Activated naive CD8-positive, alpha-beta T cell treated with anti-CD3 and anti-CD28 coated beads, Interleukin-2, amount 50 U/mL, for 24 hours (primary cell): ENCODE measurements around the gene FEZ2.
"Not testable (repeated sequence)": the region's sequence is repeated elsewhere in the genome, so short reads cannot be mapped to it uniquely, and the experiment has no call there.

Experiments
- ATAC-seq: fragments of 150-1000 bp; cut with Tn5 transposase; one replicate; pipeline ENCODE4 v1.10.0; 2021
- DNase-seq: peaks from one replicate; pipeline ENCODE4 v3.0.0; 2021
- H3K27ac Mint-ChIP-seq: one replicate; pipeline ENCODE4 v1.8.0; 2021; ENCODE audit warnings: mild to moderate bottlenecking, mixed read lengths
- H3K27me3 Mint-ChIP-seq: one replicate; pipeline ENCODE4 v1.8.0; 2021; ENCODE audit warnings: mixed read lengths
- H3K36me3 Mint-ChIP-seq: one replicate; pipeline ENCODE4 v1.8.0; 2021; ENCODE audit warnings: low read depth, mixed read lengths
- H3K4me1 Mint-ChIP-seq: one replicate; pipeline ENCODE4 v1.8.0; 2021; ENCODE audit warnings: mixed read lengths
- H3K4me3 Mint-ChIP-seq: one replicate; pipeline ENCODE4 v1.8.0; 2021; ENCODE audit warnings: mild to moderate bottlenecking, moderate library complexity, mixed read lengths
- H3K9me3 Mint-ChIP-seq: one replicate; pipeline ENCODE4 v1.8.0; 2021; ENCODE audit warnings: mixed read lengths

The FEZ2 gene

GRCh38 chr2:36605273-36605672 is 7.3 kb upstream of the FEZ2 start:
- ATAC-seq = no peak
- DNase-seq = no peak
- no peaks in the 10 kb centered on the region for H3K9me3 Mint-ChIP-seq
- H3K4me1 Mint-ChIP-seq = no peaks in the 10 kb centered on the region
- peaks cover 2% of the 10 kb centered on the region for H3K27me3 Mint-ChIP-seq
- no peaks in the 10 kb centered on the region for H3K36me3 Mint-ChIP-seq
- no peak overlapping the region for H3K4me3 Mint-ChIP-seq
- no peak overlapping the region for H3K27ac Mint-ChIP-seq

- DNase-seq, H3K36me3 Mint-ChIP-seq, H3K4me1 Mint-ChIP-seq, H3K9me3 Mint-ChIP-seq, ATAC-seq, H3K27ac Mint-ChIP-seq, H3K4me3 Mint-ChIP-seq, H3K27me3 Mint-ChIP-seq: not testable (repeated sequence)
Observed at GRCh38 chr2:36603629-36604028, 5.7 kb upstream of the FEZ2 start.

GRCh38 chr2:36597003-36597531 is 901 bp downstream of the FEZ2 start:
- peak overlapping the region; percentile 93 for H3K4me3 Mint-ChIP-seq
- no peak for ATAC-seq

GRCh38 chr2:36596397-36596796 is 1.6 kb downstream of the FEZ2 start:
- peak overlapping the region; percentile 93 for H3K4me3 Mint-ChIP-seq
- H3K27ac Mint-ChIP-seq = no peak overlapping the region
- peaks cover 12% of the 10 kb centered on the region for H3K36me3 Mint-ChIP-seq
- no peak for ATAC-seq
- peaks cover 35% of the 10 kb centered on the region for H3K4me1 Mint-ChIP-seq
- no peak for DNase-seq
- H3K9me3 Mint-ChIP-seq = no peaks in the 10 kb centered on the region
- no peaks in the 10 kb centered on the region for H3K27me3 Mint-ChIP-seq

More at GRCh38 chr2:36597003-36597531, 901 bp downstream of the FEZ2 start:
- Mint-ChIP-seq H3K27me3 (no peaks in the 10 kb centered on the region), H3K36me3 (peaks cover 12% of the 10 kb centered on the region), H3K9me3 (no peaks in the 10 kb centered on the region), H3K4me1 (peaks cover 31% of the 10 kb centered on the region), H3K27ac (peak overlapping the region; percentile 88)
- peak; percentile 3 for DNase-seq

- H3K4me3 Mint-ChIP-seq = no peak overlapping the region
- no peaks in the 10 kb centered on the region for H3K27me3 Mint-ChIP-seq
- DNase-seq (no peak), ATAC-seq (no peak)
- H3K36me3 Mint-ChIP-seq = peaks cover 18% of the 10 kb centered on the region
- H3K27ac Mint-ChIP-seq = no peak overlapping the region
- peaks cover 35% of the 10 kb centered on the region for H3K4me1 Mint-ChIP-seq
- no peaks in the 10 kb centered on the region for H3K9me3 Mint-ChIP-seq
Observed at GRCh38 chr2:36594849-36595248, 3.1 kb downstream of the FEZ2 start.

- Mint-ChIP-seq H3K36me3 (peaks cover 40% of the 10 kb centered on the region), H3K27me3 (no peaks in the 10 kb centered on the region), H3K4me1 (peaks cover 9% of the 10 kb centered on the region), H3K9me3 (no peaks in the 10 kb centered on the region), H3K4me3 (no peak overlapping the region), H3K27ac (no peak overlapping the region)
- no peak for ATAC-seq
- no peak for DNase-seq
Observed at GRCh38 chr2:36589230-36589630, 8.7 kb downstream of the FEZ2 start.

- DNase-seq (no peak), ATAC-seq (no peak)
- H3K4me1 Mint-ChIP-seq = peaks cover 4% of the 10 kb centered on the region
- no peaks in the 10 kb centered on the region for H3K27me3 Mint-ChIP-seq
- peaks cover 49% of the 10 kb centered on the region for H3K36me3 Mint-ChIP-seq
- no peak overlapping the region for H3K27ac Mint-ChIP-seq
- H3K4me3 Mint-ChIP-seq = no peak overlapping the region
- H3K9me3 Mint-ChIP-seq = no peaks in the 10 kb centered on the region
Observed at GRCh38 chr2:36587556-36587955, 10.4 kb downstream of the FEZ2 start.

- H3K36me3 Mint-ChIP-seq = peaks cover 51% of the 10 kb centered on the region
- H3K4me1 Mint-ChIP-seq = peaks cover 4% of the 10 kb centered on the region
- no peak for DNase-seq
- H3K27ac Mint-ChIP-seq = no peak overlapping the region
- H3K27me3 Mint-ChIP-seq = no peaks in the 10 kb centered on the region
- H3K4me3 Mint-ChIP-seq = no peak overlapping the region
- no peaks in the 10 kb centered on the region for H3K9me3 Mint-ChIP-seq
- no peak for ATAC-seq
Observed at GRCh38 chr2:36587101-36587500, 10.9 kb downstream of the FEZ2 start.

- ATAC-seq (no peak), DNase-seq (no peak)
- no peaks in the 10 kb centered on the region for H3K27me3 Mint-ChIP-seq
- no peak overlapping the region for H3K27ac Mint-ChIP-seq
- no peaks in the 10 kb centered on the region for H3K9me3 Mint-ChIP-seq
- peaks cover 1% of the 10 kb centered on the region for H3K4me1 Mint-ChIP-seq
- H3K4me3 Mint-ChIP-seq = no peak overlapping the region
- H3K36me3 Mint-ChIP-seq = peaks cover 53% of the 10 kb centered on the region
Observed at GRCh38 chr2:36586672-36587071, 11.3 kb downstream of the FEZ2 start.

- Mint-ChIP-seq H3K4me1 (no peaks in the 10 kb centered on the region), H3K9me3 (no peaks in the 10 kb centered on the region), H3K36me3 (peaks cover 66% of the 10 kb centered on the region), H3K27me3 (no peaks in the 10 kb centered on the region), H3K27ac (no peak overlapping the region), H3K4me3 (no peak overlapping the region)
- DNase-seq (no peak), ATAC-seq (no peak)
Observed at GRCh38 chr2:36584148-36584794, 13.7 kb downstream of the FEZ2 start.

- DNase-seq = no peak
- no peak for ATAC-seq
- Mint-ChIP-seq H3K27me3 (no peaks in the 10 kb centered on the region), H3K9me3 (no peaks in the 10 kb centered on the region), H3K27ac (no peak overlapping the region), H3K36me3 (peaks cover 73% of the 10 kb centered on the region), H3K4me3 (no peak overlapping the region), H3K4me1 (peaks cover 4% of the 10 kb centered on the region)
Observed at GRCh38 chr2:36582951-36583350, 15.0 kb downstream of the FEZ2 start.

GRCh38 chr2:36582538-36582937 is 15.4 kb downstream of the FEZ2 start:
- no peak overlapping the region for H3K27ac Mint-ChIP-seq
- H3K9me3 Mint-ChIP-seq = no peaks in the 10 kb centered on the region
- no peak overlapping the region for H3K4me3 Mint-ChIP-seq
- H3K27me3 Mint-ChIP-seq = no peaks in the 10 kb centered on the region
- ATAC-seq = no peak
- DNase-seq = no peak
- H3K4me1 Mint-ChIP-seq = peaks cover 4% of the 10 kb centered on the region
- H3K36me3 Mint-ChIP-seq = peaks cover 77% of the 10 kb centered on the region

GRCh38 chr2:36579297-36579664 is 18.7 kb downstream of the FEZ2 start:
- no peak overlapping the region for H3K4me3 Mint-ChIP-seq
- H3K4me1 Mint-ChIP-seq = peaks cover 4% of the 10 kb centered on the region
- DNase-seq (no peak), ATAC-seq (no peak)
- no peaks in the 10 kb centered on the region for H3K9me3 Mint-ChIP-seq
- H3K27me3 Mint-ChIP-seq = no peaks in the 10 kb centered on the region
- no peak overlapping the region for H3K27ac Mint-ChIP-seq
- H3K36me3 Mint-ChIP-seq = peaks cover 80% of the 10 kb centered on the region

- H3K4me3 Mint-ChIP-seq = no peak overlapping the region
- H3K36me3 Mint-ChIP-seq = peaks cover 79% of the 10 kb centered on the region
- H3K9me3 Mint-ChIP-seq = no peaks in the 10 kb centered on the region
- H3K27ac Mint-ChIP-seq = no peak overlapping the region
- ATAC-seq = no peak
- peaks cover 4% of the 10 kb centered on the region for H3K4me1 Mint-ChIP-seq
- no peak for DNase-seq
- no peaks in the 10 kb centered on the region for H3K27me3 Mint-ChIP-seq
Observed at GRCh38 chr2:36578343-36579296, 19.3 kb downstream of the FEZ2 start.

GRCh38 chr2:36577884-36578283 is 20.1 kb downstream of the FEZ2 start:
- no peaks in the 10 kb centered on the region for H3K27me3 Mint-ChIP-seq
- no peak overlapping the region for H3K27ac Mint-ChIP-seq
- no peaks in the 10 kb centered on the region for H3K9me3 Mint-ChIP-seq
- H3K4me3 Mint-ChIP-seq = no peak overlapping the region
- DNase-seq = no peak
- ATAC-seq = no peak
- peaks cover 4% of the 10 kb centered on the region for H3K4me1 Mint-ChIP-seq
- H3K36me3 Mint-ChIP-seq = peaks cover 80% of the 10 kb centered on the region
